ENCODE results near the gene LZTS2. TPM values are rescaled to one million over a fixed set of nuclear protein-coding genes. Genes with fewer than 3 reads are reported as not detected.
"Not testable (repeated sequence)": the region's sequence is repeated elsewhere in the genome, so short reads cannot be mapped to it uniquely, and the experiment has no call there.

The LZTS2 gene
- total RNA-seq, 1 donor from 2014 or later: 35.6 TPM

DNA sequence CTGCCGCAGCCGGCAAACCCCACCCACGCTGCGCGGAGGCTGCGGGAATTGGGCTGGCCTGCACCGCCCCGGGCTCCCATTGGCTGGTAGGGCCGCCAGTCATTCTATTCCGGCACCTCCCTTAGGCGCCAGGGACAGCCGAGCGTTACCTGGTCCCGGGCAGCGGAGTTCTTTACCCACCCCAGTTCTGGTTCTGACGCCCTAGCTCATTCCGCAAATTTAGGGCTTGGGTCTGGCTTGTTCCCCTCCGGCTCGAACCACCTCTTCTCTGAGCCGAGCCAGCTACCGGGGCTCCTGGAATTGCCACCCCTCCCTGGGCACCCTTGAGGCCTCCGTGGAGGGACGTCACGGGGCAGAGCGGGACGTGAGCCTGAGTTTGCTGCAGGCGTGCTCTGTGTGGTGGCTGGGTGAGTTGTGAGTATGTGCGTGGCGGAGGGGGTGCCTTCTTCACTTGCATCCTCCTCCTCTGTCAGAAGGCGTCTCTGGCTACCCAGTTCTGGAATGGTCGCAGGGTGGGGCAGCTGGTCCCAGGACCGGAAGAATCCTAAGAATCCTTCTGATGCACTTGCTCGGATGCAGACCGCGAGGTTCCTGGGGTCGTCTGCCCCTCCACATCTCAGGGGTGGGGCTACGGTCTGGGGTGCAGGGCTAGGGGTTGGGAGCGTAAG, 31.7 kb downstream of the LZTS2 start, which contains the start of the genes PDZD7 and SFXN3:
Gene PDZD7, minus strand, starts transcription at position 2 of the 668 bp plus-strand sequence. CDS start 910 bp downstream, outside the sequence.
Gene SFXN3, plus strand, starts transcription at position 107 of the 668 bp plus-strand sequence. CDS start 3,461 bp downstream, outside the sequence.
- Histone ChIP-seq H3K27me3 (ENCODE audit: low read depth) (peaks cover 3% of the 10 kb centered on the region), H3K36me3 (peaks cover 18% of the 10 kb centered on the region), H3K4me1 (peaks cover 40% of the 10 kb centered on the region), H3K27ac (replicated peaks) (peak within 1 kb of the TSS; percentile 97), H3K4me3 (peak within 1 kb of the TSS; percentile 94), H3K9me3 (replicated peaks) (no peaks in the 10 kb centered on the region)
- peak; percentile 99 for DNase-seq
- TF ChIP-seq, protein P1, sequence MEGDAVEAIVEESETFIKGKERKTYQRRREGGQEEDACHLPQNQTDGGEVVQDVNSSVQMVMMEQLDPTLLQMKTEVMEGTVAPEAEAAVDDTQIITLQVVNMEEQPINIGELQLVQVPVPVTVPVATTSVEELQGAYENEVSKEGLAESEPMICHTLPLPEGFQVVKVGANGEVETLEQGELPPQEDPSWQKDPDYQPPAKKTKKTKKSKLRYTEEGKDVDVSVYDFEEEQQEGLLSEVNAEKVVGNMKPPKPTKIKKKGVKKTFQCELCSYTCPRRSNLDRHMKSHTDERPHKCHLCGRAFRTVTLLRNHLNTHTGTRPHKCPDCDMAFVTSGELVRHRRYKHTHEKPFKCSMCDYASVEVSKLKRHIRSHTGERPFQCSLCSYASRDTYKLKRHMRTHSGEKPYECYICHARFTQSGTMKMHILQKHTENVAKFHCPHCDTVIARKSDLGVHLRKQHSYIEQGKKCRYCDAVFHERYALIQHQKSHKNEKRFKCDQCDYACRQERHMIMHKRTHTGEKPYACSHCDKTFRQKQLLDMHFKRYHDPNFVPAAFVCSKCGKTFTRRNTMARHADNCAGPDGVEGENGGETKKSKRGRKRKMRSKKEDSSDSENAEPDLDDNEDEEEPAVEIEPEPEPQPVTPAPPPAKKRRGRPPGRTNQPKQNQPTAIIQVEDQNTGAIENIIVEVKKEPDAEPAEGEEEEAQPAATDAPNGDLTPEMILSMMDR (IDR thresholded peaks at IDR 0.05; ENCODE audit: borderline replicate concordance): no peak
- intact Hi-C loops (cut with micrococcal nuclease): no loop called here

DNA sequence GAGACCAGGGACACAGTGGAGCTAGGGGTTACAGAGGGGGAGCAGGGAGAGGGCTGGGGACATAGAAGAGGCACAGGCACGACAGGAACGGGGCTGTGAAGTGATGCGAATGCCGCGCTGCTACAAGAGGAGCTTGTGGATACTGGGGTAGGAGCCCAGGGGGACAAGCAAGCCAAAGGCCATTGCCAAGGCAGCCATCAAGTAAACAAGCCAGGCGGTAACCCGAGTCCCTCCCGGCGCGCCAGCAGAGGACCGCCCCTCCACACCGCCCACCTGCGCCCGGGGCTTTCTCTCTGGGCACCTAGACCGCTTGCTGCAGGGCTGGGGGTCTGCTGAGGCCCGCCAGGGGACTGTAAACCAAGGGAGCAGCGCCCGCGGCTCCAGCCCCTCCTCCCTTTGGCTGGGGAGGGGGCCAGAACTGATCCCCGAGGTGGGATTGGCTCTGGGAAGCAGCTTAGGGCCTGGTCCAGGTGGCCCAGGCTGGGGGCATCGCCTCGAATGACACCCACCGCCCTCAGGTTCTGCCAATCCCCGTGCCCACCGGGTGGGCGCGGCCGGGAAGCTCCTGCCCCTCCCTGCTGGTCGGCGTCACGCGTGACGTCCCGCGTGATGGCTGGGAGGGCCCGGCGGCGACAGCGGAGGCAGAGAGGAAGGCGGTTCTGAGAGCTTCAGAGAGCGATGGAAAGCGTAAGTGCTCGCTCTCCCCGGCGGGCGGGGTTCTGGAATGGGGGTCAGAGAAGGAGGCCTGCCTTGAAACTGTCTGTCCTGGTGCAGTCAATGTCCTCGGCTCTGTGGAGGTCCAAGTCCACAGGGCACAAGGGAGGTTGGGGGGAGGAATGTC, 32.4 kb downstream of the LZTS2 start:
- H3K36me3 ChIP-seq: peaks cover 26% of the 10 kb centered on the region
- DNase-seq: peak; percentile 87
- intact Hi-C loops (cut with micrococcal nuclease): no loop called here
- TF ChIP-seq, protein P1 (IDR thresholded peaks at IDR 0.05; ENCODE audit: borderline replicate concordance): no peak
- peak overlapping the region; percentile 94 for H3K4me3 ChIP-seq
- peaks cover 40% of the 10 kb centered on the region for H3K4me1 ChIP-seq
- no peaks in the 10 kb centered on the region for H3K9me3 ChIP-seq (replicated peaks)
- H3K27me3 ChIP-seq (ENCODE audit: low read depth): peaks cover 3% of the 10 kb centered on the region
- peak overlapping the region; percentile 97 for H3K27ac ChIP-seq (replicated peaks)

DNA sequence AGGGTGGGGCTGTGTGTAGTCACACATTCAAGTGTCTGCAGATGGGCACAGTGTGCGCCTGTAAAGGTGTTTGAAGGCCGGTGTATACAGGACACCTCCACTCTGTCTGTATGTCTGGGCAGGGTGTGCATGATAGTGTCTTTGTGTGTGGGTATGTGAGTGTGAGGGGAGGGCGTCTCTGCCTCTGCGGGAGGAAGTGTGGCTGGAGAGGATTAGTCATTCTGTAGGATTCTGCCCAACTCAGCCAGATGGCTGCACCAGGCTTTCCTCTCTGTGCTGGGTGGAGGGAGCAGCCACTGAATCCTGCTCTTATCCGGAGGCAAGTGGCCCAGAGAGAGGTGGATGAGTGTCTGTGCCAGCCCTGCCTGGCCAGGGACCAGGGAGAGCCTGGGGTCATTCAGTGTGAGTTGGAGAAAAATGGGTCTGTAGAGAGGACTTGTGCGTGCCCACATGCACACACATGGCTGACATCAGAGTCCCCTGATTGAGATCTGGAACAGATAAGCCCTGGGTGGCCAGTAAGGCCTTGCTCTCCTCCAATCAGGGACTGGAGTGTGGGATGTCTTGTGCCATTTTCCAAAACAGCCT, 33.1 kb downstream of the LZTS2 start:
- Histone ChIP-seq H3K9me3 (replicated peaks) (no peaks in the 10 kb centered on the region), H3K4me3 (peak overlapping the region; percentile 94), H3K36me3 (peaks cover 33% of the 10 kb centered on the region), H3K4me1 (peaks cover 40% of the 10 kb centered on the region), H3K27me3 (ENCODE audit: low read depth) (peaks cover 3% of the 10 kb centered on the region), H3K27ac (replicated peaks) (peak overlapping the region; percentile 97)
- TF ChIP-seq, protein P1 (IDR thresholded peaks at IDR 0.05; ENCODE audit: borderline replicate concordance): no peak
- DNase-seq: peak; percentile 57
- intact Hi-C loops (cut with micrococcal nuclease): no loop called here

DNA sequence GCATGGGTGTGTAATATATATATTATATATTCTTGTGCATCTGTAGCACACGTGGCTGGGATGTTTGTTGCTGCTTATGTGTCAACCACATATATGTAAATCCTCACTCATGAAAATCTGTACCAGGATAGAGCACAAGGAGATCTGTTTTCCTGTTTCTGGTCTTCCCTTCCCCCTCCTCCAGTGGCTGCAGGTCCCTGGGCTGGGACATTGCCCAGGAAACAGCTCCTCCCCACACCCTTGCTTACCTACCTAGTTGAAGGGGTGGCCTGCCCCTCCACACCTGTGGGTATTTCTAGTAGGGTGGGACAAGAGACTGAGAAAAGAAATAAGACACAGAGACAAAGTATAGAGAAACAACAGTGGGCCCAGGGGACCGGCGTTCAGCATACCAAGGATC, 33.7 kb downstream of the LZTS2 start:
- no peak for DNase-seq
- Histone ChIP-seq H3K4me1 (peaks cover 40% of the 10 kb centered on the region), H3K27me3 (ENCODE audit: low read depth) (no peaks in the 10 kb centered on the region), H3K27ac (replicated peaks) (peak overlapping the region; percentile 97), H3K9me3 (replicated peaks) (no peaks in the 10 kb centered on the region), H3K4me3 (peak overlapping the region; percentile 94), H3K36me3 (peaks cover 38% of the 10 kb centered on the region)
- intact Hi-C loops (cut with micrococcal nuclease): no loop called here
- TF ChIP-seq, protein P1 (IDR thresholded peaks at IDR 0.05; ENCODE audit: borderline replicate concordance): no peak

DNA sequence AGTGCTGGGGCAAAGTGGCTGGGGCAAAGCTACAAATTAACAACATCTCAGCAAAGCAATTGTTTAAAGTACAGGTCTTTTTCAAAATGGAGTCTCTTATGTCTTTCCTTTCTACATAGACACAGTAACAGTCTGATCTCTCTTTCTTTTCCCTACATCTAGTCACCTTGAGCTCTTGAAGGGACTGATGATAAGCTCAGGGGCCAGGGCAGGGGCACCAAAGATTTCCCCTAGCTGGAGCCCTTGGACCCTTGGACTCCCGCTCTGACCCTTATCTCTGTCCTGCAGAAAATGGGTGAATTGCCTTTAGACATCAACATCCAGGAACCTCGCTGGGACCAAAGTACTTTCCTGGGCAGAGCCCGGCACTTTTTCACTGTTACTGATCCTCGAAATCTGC, 34.8 kb downstream of the LZTS2 start:
- intact Hi-C loops (cut with micrococcal nuclease); H3K4me3 ChIP-seq; DNase-seq; H3K27ac ChIP-seq (replicated peaks); H3K27me3 ChIP-seq (ENCODE audit: low read depth); H3K9me3 ChIP-seq (replicated peaks): not testable (repeated sequence)
- peaks cover 50% of the 10 kb centered on the region for H3K36me3 ChIP-seq
- peaks cover 40% of the 10 kb centered on the region for H3K4me1 ChIP-seq

Measured in left ventricle myocardium inferior (tissue), 1 donor.